Activated naive CD4-positive, alpha-beta T cell treated with anti-CD3 and anti-CD28 coated beads, Interleukin-2, amount 50 U/mL, for 72 hours (primary cell): Measurements from ENCODE around the gene PDE4A. TPM values are rescaled to one million over a fixed set of nuclear protein-coding genes. Genes with fewer than 3 reads are reported as not detected.
A peak's percentile ranks its signal among the peaks of the same experiment; 100 is the strongest.

Experiments
- ATAC-seq, 2 donors: fragments of 150-1000 bp; cut with Tn5 transposase; 2 replicates each; pipeline ENCODE4 v1.10.0; 2021; ENCODE audit warnings: mild to moderate bottlenecking in 2 of 2, moderate library complexity in 2 of 2
- DNase-seq, 2 donors: peaks; one replicate each; pipeline ENCODE4 v3.0.0; 2021 to 2022; ENCODE audit warnings: low spot score in 2 of 2
- H3K27ac Mint-ChIP-seq, 2 donors: one replicate each; pipeline ENCODE4 v1.8.0; 2022; ENCODE audit warnings: mild to moderate bottlenecking in 2 of 2, mixed read lengths in 2 of 2
- H3K36me3 Mint-ChIP-seq, 2 donors: one replicate each; pipeline ENCODE4 v1.8.0; 2022; ENCODE audit warnings: mixed read lengths in 2 of 2
- H3K9me3 Mint-ChIP-seq, 2 donors: one replicate each; pipeline ENCODE4 v1.8.0; 2022; ENCODE audit warnings: mixed read lengths in 2 of 2
- total RNA-seq, 2 donors: library from RNA; stranded (reverse); gene quantifications; one replicate each; pipeline ENCODE4 v1.2.3, GENCODE V29; 2022

The PDE4A gene
- total RNA-seq, 2 donors from 2014 or later = 2.7 to 5.0 TPM

DNA sequence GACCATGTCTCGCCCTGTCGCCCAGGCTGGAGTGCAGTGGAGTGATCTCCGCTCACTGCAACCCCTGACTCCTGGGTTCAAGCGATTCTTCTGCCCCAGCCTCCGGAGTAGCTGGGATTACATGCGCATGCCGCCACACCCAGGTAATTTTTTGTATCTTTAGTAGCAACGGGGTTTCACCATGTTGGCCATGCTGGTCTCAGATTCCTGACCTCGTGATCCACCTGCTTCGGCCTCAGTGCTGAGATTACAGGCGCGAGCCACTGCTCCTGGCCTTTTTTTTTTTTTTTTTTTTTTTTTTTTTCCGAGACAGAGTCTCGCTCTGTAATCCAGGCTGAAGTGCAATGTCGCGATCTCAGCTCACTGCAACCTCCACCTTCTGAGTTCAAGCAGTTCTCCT is 87.7 kb downstream of the PDE4A start:
- Mint-ChIP-seq H3K36me3 (no peaks in the 10 kb centered on the region), H3K9me3 (no peaks in the 10 kb centered on the region), H3K27ac (no peak overlapping the region)
- ATAC-seq (no peak), DNase-seq (no peak)

DNA sequence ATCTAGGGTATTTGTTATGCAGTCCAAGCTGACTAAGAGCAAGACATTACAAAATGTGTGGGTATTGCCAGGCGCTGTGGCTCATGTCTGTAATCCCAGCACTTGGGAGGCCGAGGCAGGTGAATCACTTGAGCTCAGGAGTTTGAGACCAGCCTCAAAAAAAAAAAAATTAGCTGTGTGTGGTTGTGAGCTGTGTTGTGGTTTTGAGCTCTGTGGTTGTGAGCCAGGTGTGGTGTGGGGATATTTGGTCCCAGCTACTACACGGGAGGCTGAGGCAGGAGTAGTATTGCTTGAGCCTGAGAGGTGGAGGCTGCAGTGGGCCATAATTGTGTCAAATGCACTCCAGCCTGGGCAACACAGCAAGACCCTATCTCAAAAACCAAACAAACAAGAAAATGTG is 88.4 kb downstream of the PDE4A start:
- ATAC-seq (peak; percentile 80 to 93), DNase-seq (peak; percentile 39 to 80)
- no peaks in the 10 kb centered on the region for H3K9me3 Mint-ChIP-seq
- H3K36me3 Mint-ChIP-seq = peaks cover 0 to 7% of the 10 kb centered on the region in 2 donors
- H3K27ac Mint-ChIP-seq = peak overlapping the region; percentile 89 to 94

DNA sequence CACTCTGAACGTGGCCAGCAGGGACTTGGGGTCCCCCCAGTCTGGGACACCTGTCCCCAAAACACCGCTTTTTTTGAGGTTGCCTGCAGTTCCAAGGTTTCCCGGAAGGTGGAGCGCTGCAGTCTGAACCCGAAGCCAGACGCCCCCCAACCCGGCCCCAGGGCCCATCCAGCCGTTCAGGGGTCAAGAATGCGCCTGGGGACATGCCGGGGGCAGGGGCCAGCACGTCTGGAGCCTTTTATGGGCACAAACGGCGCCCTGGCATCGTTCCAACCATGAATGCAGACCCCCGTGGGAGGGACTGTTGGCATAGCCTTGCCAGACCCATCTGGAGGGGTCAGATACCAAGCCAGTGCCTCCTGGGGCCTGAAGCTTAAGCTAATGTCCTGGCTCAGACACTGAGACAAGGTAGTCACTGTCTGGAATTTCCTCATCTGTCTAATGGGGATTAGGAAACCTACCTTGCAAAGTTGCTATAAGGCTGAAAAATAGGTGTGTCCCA is 90.0 kb downstream of the PDE4A start:
- no peaks in the 10 kb centered on the region for H3K9me3 Mint-ChIP-seq
- no peak overlapping the region for H3K27ac Mint-ChIP-seq
- peaks cover 0 to 7% of the 10 kb centered on the region in 2 donors for H3K36me3 Mint-ChIP-seq
- DNase-seq (peak; percentile 69 to 81), ATAC-seq (no peak)

GRCh38 chr19:10513223-10513622 is 92.9 kb downstream of the PDE4A start:
- Mint-ChIP-seq H3K9me3 (no peaks in the 10 kb centered on the region), H3K36me3 (peaks cover 0 to 12% of the 10 kb centered on the region in 2 donors), H3K27ac (no peak overlapping the region)
- DNase-seq (no peak), ATAC-seq (no peak)

DNA sequence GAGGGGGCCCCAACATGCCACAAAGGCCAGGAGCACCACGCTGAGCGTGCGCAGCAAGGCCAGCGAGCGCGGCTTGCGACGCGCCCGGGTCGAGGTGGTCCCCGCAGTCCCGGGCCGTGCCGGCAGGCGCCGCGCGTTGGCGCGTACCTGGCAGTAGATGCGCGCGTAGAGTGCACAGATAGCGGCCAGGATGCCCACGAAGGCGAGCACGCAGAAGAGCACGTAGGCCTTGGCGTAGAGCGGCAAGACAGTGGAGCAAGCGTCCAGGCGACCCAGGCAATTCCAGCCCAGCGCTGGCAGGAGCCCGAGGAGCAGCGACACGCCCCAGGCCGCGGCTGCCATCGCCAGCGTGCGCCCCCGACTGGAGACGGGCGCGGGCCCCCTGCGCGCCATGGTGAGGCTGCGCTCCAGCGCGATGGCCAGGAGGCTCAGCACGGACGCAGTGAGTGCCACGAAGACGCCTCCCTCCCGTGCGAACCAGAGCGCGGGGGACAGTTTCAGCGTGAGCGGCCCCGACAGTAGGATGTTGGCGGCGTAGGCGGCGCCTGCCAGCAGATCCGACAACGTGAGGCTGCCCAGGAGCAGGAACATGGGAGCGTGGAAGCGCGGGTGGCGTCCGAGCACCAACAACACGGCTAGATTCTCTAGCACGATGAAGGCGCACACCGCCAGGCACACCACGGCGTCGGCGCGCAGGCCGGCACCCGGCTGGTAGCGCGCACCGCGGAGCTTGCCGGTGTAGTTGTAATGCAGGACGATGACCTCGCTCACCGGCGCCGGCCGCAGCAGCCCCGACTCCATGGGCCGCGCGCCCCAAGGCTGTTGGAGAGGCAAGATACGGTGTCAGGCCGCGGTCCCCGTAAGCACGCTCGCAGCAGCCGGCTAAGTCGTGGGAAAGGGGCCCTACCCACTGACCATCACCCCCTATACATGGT is 94.1 kb downstream of the PDE4A start:
- ATAC-seq = peak in 1 of 2 donors; percentile 72
- Mint-ChIP-seq H3K9me3 (no peaks in the 10 kb centered on the region), H3K27ac (no peak overlapping the region), H3K36me3 (peaks cover 0 to 12% of the 10 kb centered on the region in 2 donors)
- peak in 1 of 2 donors; percentile 63 for DNase-seq

GRCh38 chr19:10516064-10516385 is 95.7 kb downstream of the PDE4A start:
- no peak for ATAC-seq
- Mint-ChIP-seq H3K27ac (no peak overlapping the region), H3K36me3 (peaks cover 0 to 12% of the 10 kb centered on the region in 2 donors), H3K9me3 (no peaks in the 10 kb centered on the region)
- DNase-seq = no peak

GRCh38 chr19:10516671-10517286 is 96.4 kb downstream of the PDE4A start:
- Mint-ChIP-seq H3K27ac (no peak overlapping the region), H3K36me3 (peaks cover 0 to 12% of the 10 kb centered on the region in 2 donors), H3K9me3 (no peaks in the 10 kb centered on the region)
- ATAC-seq (no peak), DNase-seq (no peak)

DNA sequence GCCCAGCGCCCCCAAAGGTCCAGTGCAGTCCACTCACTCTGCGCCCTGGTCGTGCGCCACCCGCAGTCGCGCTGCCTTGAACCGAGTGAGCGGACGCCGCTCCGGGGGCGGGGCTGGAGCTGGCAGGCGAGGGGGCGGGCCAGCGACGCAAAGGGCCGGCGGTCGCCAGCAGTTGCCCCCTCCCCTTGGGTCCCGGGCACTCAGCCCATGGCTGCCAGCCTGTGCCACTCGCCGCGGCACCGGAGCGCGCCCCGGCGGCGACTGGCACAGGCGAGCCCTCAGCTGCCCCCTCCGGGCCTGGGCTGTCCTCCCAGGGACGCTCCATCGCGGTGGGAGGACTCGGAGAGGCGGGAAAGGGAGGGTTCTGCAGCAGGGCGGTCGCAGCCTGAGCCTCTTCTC is 97.0 kb downstream of the PDE4A start, which contains the start of gene S1PR5:
Gene S1PR5, minus strand, starts transcription at position 87 of the 399 bp plus-strand sequence. CDS start 2,436 bp downstream, outside the sequence.
- Mint-ChIP-seq H3K9me3 (no peaks in the 10 kb centered on the region), H3K36me3 (peaks cover 0 to 12% of the 10 kb centered on the region in 2 donors), H3K27ac (no peak within 1 kb of the TSS)
- ATAC-seq (peak; percentile 27 to 41), DNase-seq (no peak)

DNA sequence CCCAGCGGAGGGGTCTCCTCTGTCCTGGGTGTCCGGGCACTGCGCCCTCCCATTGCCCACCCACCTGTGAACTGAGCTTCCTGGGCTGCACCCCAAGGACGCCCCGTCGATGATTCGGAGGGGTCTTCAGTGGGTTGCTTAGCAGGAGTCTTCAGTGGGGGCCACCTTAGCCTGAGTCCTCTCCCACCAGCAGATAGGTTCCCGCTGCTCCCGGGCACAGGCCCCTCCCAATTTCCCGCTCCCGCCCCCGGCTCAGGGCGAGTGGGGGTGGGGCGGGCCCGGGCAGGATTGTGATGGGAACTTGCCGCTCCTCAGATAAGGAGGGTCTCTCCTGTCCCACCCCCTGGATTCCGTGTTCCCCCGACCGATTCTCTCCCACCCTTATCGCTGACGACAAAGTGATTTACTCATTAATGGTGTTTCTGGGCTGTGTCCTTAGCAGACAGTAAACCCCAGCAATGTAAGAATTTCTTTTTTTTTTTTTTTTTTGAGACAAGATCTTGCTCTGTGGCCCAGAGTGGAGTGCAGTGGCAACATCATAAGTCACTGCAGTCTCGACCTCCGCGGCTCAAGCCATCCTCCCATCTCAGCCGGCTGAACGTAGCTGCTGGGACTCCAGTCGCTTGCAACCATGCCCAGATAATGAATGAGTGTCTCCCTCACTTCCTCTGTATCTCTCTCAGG is 97.6 kb downstream of the PDE4A start:
- no peaks in the 10 kb centered on the region for H3K9me3 Mint-ChIP-seq
- DNase-seq (no peak), ATAC-seq (peak in 1 of 2 donors; percentile 43)
- peaks cover 0 to 12% of the 10 kb centered on the region in 2 donors for H3K36me3 Mint-ChIP-seq
- H3K27ac Mint-ChIP-seq = no peak overlapping the region

- H3K36me3 Mint-ChIP-seq = peaks cover 0 to 5% of the 10 kb centered on the region in 2 donors
- no peak for ATAC-seq
- peak overlapping the region in 1 of 2 donors; percentile 1 for H3K27ac Mint-ChIP-seq
- no peaks in the 10 kb centered on the region for H3K9me3 Mint-ChIP-seq
- no peak for DNase-seq
These were observed 98.4 kb downstream of the PDE4A start for GRCh38 chr19:10518444-10519361.

Other genes with a start within 250 kb of the PDE4A start
- 100 to 1,000 TPM; 416 to 456 TPM for gene DNMT1, start 225.6 kb upstream of the PDE4A start, total RNA-seq
- 1 to 10 TPM; 7.7 to 8.0 TPM for gene S1PR2, start 189.2 kb upstream of the PDE4A start, total RNA-seq
- 100 to 1,000 TPM in 1 of 2 donors, 10 to 100 TPM in 1; 79.0 to 121 TPM for gene MRPL4, start 168.3 kb upstream of the PDE4A start, total RNA-seq
- gene ICAM1, start 149.4 kb upstream of the PDE4A start, total RNA-seq = 10 to 100 TPM; 15.7 to 33.1 TPM
- under 1 TPM; 0.43 to 0.66 TPM for gene ICAM4, start 133.6 kb upstream of the PDE4A start, total RNA-seq
- 1 to 10 TPM in 1 of 2 donors, under 1 TPM in 1; 0.39 to 2.0 TPM for gene ICAM5, start 130.6 kb upstream of the PDE4A start, total RNA-seq
- 1 to 10 TPM; 2.2 to 3.7 TPM for gene ZGLP1, start 110.7 kb upstream of the PDE4A start, total RNA-seq
- 10 to 100 TPM in 1 of 2 donors, 1 to 10 TPM in 1; 8.1 to 16.7 TPM for gene FDX2, start 104.5 kb upstream of the PDE4A start, total RNA-seq
- 100 to 1,000 TPM in 1 of 2 donors, 10 to 100 TPM in 1; 52.5 to 101 TPM for gene RAVER1, start 87.0 kb upstream of the PDE4A start, total RNA-seq
- 100 to 1,000 TPM; 143 to 145 TPM for gene ICAM3, start 80.9 kb upstream of the PDE4A start, total RNA-seq
- gene TYK2, start 40.0 kb upstream of the PDE4A start, total RNA-seq = 100 to 1,000 TPM; 164 to 232 TPM
- 100 to 1,000 TPM; 140 to 188 TPM for gene CDC37, start 17.0 kb upstream of the PDE4A start, total RNA-seq
- 10 to 100 TPM; 68.2 to 68.4 TPM for gene KEAP1, start 82.8 kb downstream of the PDE4A start, total RNA-seq
- under 1 TPM; 0.23 to 0.27 TPM for gene S1PR5, start 96.9 kb downstream of the PDE4A start, total RNA-seq
- 10 to 100 TPM; 21.0 to 67.4 TPM for gene ATG4D, start 123.4 kb downstream of the PDE4A start, total RNA-seq
- 10 to 100 TPM; 55.6 to 62.7 TPM for gene KRI1, start 145.5 kb downstream of the PDE4A start, total RNA-seq
- 100 to 1,000 TPM in 1 of 2 donors, 10 to 100 TPM in 1; 43.4 to 248 TPM for gene CDKN2D, start 148.4 kb downstream of the PDE4A start, total RNA-seq
- not detected for gene AP1M2, start 166.8 kb downstream of the PDE4A start, total RNA-seq
- 10 to 100 TPM; 81.3 to 92.0 TPM for gene SLC44A2, start 205.0 kb downstream of the PDE4A start, total RNA-seq
- gene ILF3, start 233.8 kb downstream of the PDE4A start, total RNA-seq = 100 to 1,000 TPM; 372 to 377 TPM